ENCODE results near the gene HHIPL1. TPM values are rescaled to one million over a fixed set of nuclear protein-coding genes. Genes with fewer than 3 reads are reported as not detected.

Gene HHIPL1
- total RNA-seq, 1 experiment from 2014 or later, result not detected

- DNase-seq (ENCODE audit: low spot score), result no peak
These were observed 29.2 kb downstream of the HHIPL1 start for GRCh38 chr14:99674064-99674650.

DNA sequence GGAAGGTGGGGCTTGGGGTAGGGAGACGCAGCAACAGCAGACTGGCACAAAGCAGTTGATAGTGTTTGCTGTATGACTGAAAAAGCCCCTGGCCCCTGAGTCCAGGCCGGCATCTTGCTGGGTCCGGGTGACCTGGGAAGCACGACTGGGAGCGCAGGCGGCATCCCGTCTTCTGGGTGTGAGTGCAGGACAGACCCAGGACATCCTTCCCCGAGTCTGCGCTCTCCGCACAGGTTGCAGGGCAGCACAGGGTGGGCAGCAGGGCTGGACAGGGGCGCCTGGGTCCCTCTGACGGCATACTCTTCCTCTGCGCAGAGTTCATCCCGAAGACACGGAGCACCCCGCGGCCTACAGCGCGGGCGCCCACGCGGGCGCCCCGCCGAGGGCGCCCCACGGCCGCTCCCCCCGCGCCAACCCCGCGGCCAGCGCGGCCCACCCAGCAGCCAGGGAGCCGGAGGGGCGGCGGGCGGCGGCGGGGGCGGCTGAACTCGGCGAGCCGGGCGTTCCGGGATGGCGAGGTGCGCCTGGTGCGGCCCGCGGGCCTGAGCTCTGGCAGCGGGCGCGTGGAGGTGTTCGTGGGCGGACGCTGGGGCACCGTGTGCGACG is 29.9 kb downstream of the HHIPL1 start:
- DNase-seq (ENCODE audit: low spot score), result no peak

- no peak for DNase-seq (ENCODE audit: low spot score)
These were observed 30.5 kb downstream of the HHIPL1 start for GRCh38 chr14:99675382-99675835.

GRCh38 chr14:99675951-99676350 is 31.0 kb downstream of the HHIPL1 start:
- no peak for DNase-seq (ENCODE audit: low spot score)

GRCh38 chr14:99676657-99677056 is 31.7 kb downstream of the HHIPL1 start:
- DNase-seq (ENCODE audit: low spot score), result no peak

- DNase-seq (ENCODE audit: low spot score), result no peak
These were observed 32.6 kb downstream of the HHIPL1 start for GRCh38 chr14:99677231-99678140.

- no peak for DNase-seq (ENCODE audit: low spot score)
These were observed 33.3 kb downstream of the HHIPL1 start for GRCh38 chr14:99678198-99678597.

- DNase-seq (ENCODE audit: low spot score), result no peak
These were observed 34.2 kb downstream of the HHIPL1 start for GRCh38 chr14:99679111-99679510.

DNA sequence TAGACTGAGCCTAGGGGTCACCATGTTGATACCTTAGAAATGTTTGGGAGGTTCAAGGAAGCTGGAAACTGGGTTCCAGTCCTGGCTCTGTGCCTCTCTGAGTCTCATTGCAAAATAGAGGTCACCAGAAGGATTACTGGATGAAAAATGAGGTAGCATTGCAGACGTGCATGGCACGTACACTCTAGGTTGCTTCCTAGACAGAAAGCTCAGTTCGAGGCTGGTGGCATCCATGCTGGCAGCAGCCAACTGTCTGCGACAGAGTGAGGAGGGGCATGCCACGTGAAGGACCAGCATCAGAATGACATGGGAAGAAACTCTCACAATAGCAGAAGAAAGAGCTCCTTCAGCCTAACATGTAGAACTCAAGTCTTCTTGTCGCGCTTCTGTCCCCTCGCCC is 34.6 kb downstream of the HHIPL1 start:
- no peak for DNase-seq (ENCODE audit: low spot score)

DNA sequence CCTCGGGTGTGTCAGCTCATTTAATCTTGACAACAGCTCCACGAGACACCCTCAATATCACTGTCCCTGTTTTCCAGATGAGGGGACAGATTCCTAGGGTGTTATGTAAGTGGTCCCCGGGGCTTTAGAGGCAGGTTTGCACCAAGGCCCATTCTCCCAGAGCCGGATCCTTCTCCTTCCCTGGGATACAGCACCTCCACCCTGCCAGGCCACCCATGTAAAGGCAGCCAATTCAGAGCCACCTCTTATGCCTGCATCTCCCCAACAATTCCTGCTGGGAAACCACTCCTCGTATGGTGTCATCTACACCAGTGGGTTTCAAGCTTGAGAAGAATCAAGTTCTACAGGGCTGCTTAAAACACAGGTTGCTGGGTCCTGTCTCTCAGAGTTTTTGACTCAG is 35.1 kb downstream of the HHIPL1 start:
- no peak for DNase-seq (ENCODE audit: low spot score)

GRCh38 chr14:99681101-99681831 is 36.3 kb downstream of the HHIPL1 start:
- DNase-seq (ENCODE audit: low spot score), result no peak

DNA sequence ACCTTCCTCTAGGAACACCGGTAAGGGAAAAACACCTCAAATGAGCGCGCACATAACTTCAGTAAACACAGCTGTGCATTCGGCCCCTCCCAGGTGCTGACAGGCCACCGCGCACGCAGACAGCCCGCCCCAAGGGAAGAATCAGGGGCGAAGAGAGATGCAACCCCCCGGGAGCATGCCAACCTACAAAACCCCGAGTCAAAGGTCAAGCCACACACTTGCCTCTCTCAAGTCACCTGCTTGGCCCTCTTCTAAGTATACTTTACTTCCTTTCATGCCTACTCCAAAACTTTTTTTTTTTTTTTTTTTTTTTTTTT is 36.9 kb downstream of the HHIPL1 start:
- DNase-seq (ENCODE audit: low spot score), result no peak

DNA sequence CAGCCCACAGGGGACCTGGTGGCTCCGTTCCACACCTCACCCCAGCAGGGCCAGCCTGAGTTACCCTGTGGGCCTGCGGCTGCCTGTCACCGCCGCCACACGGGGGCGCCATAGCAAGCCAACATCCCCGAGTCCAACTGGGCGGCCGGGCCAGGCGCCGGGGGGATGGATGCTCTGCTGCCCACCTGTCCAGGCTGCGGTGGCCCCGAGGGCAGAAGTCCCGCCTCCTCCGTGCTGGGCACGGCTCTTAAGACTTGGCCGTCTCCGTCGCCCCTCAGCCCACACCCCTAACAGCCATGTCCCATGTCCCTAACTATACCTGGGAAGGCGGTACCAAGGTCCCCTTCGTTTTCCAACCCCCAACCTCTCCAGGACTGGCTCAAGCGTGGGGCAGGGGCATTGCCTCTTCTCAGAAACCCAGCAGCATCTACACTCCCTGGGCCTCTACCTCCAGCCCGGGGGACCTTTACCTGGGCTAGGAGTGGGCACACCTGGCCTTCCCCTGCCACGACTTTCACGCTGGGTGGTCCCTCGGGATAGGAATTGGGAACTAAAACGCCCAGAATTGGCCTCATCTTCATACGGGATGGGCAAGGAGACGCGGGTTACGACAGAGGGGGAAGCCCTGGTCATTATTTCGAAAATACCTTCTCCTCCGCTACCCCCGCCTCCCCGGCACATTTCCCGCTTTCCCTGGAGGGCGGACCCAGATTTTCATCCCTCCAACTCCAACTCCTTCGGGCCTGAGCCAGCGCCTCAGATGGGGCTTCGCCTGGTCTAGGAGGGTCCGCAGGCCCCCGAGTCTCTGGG is 38.1 kb downstream of the HHIPL1 start:
- peak; percentile 65 for DNase-seq (ENCODE audit: low spot score)

GRCh38 chr14:99683619-99684409 is 38.9 kb downstream of the HHIPL1 start, which contains the start of gene CYP46A1:
CYP46A1 (plus strand) TSS chr14:99684298; CDS start chr14:99684418, 120 bp downstream.
- DNase-seq (ENCODE audit: low spot score), result peak; percentile 94

- no peak for DNase-seq (ENCODE audit: low spot score)
These were observed 39.5 kb downstream of the HHIPL1 start for GRCh38 chr14:99684410-99684934.

DNA sequence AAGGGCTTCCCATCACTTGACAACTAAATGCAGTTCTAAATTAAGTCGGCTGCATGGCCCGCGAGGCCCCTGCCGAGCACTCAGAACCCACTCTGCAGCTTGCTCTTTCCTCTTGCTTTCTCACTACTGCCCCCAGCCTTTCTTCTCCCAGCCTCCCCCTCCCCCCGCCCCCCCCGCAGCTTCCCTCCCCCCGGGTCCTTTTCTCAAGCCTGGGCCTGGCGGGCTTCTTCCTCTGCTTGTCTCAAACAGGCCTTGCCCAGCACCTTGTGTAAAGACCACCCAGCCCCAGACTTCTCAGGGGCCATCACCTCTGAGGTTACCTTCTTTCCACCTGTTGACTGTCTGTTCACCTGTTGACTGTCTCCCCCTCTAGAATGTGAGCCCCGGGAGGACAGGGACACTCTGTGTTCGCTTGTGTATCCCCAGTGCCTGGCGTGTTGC is 40.2 kb downstream of the HHIPL1 start:
- no peak for DNase-seq (ENCODE audit: low spot score)

DNA sequence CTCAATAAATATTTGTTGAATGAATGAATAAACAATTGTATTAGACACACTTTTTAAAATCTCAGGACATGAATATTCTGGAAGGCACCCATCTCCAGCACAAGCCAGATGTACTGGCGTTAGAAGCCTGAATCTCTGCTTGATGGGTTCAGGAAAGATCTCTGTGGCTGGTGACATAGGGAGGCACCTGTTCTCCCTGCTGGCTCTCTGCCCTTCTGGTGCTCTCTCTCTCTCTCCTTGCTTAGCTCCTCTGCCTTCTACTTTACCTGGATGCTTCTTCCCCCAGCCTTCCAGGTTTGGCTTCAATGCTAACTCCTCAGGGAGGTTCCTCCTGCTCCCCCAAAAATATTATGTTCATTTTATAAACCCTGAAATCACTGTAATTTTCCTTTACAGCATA is 40.7 kb downstream of the HHIPL1 start:
- DNase-seq (ENCODE audit: low spot score), result no peak

GRCh38 chr14:99686557-99687283 is 41.8 kb downstream of the HHIPL1 start:
- DNase-seq (ENCODE audit: low spot score), result no peak

Data from HT-29 (cell line).